K562 (cell line): ENCODE results near the gene LCN12. TPM values are rescaled to one million over a fixed set of nuclear protein-coding genes. Genes with fewer than 3 reads are reported as not detected.

Source experiments
- ATAC-seq: fragments of 200-7000 bp; cut with Tn5 transposase; 3 replicates; pipeline ENCODE4 v1.9.1; 2020; ENCODE audit warnings: moderate library complexity
- BruUV-seq: library from RNA; stranded (reverse); fragments of 400-500 nt; replicated peaks from 2 replicates; lab custom pipeline; 2021; lab: Mats Ljungman, UMichigan
- CTCF ChIA-PET: fragments of 300-600 bp; formaldehyde crosslinking; extraction: SDS; loops from one replicate; lab custom pipeline; 2021; ENCODE audit warnings: low intra/inter-chr PET ratio; lab: Yijun Ruan, JAX
- POLR2A ChIA-PET: fragments of 300-600, 350-650 bp; sonication (Branson Sonifier 250); formaldehyde crosslinking; extraction: SDS; loops from one replicate; lab custom pipeline; 2021; ENCODE audit warnings: antibody characterized with exemption, inconsistent platforms; lab: Yijun Ruan, JAX
- DNase-seq, 4 experiments: peaks; one replicate each; pipeline versions ENCODE4 v3.0.0 to v3.0.0-alpha.2; 2011 to 2018; ENCODE audit warnings: low spot score in 3 of 4, mixed read lengths in 3 of 4; ENCODE audit errors: extremely low read depth in 1 of 4
- FAIRE-seq: peaks from 2 replicates; lab custom pipeline; 2011; peaks lifted over from hg19 to GRCh38; lab: Jason Lieb, UNC
- H2AFZ ChIP-seq: 2 replicates; pipeline ENCODE4 v1.6.0; 2011; ENCODE audit warnings: low read depth, low read length, control low read depth, inconsistent platforms
- H3K27ac ChIP-seq: fragments of 200-600 bp; 3 replicates; pipeline ENCODE4 v1.8.0; 2011; ENCODE audit warnings: low read depth, mild to moderate bottlenecking, control low read depth, inconsistent platforms, low read length, moderate library complexity, mixed read lengths; ENCODE audit errors: extremely low read depth
- H3K27me3 ChIP-seq, 2 experiments: fragments of 300-600 bp in 1 of 2; 2 replicates in 1 of 2; 3 replicates in 1 of 2; pipeline versions ENCODE4 v1.6.0 to v1.8.0; 2011; ENCODE audit warnings: inconsistent platforms in 2 of 2, low read length in 2 of 2, mild to moderate bottlenecking in 1 of 2, mixed read lengths in 1 of 2, moderate library complexity in 1 of 2; ENCODE audit not compliant: control insufficient read depth in 2 of 2, insufficient read depth in 2 of 2
- H3K36me3 ChIP-seq: fragments of 300-600 bp; 3 replicates; pipeline ENCODE4 v1.8.0; 2011; ENCODE audit warnings: mild to moderate bottlenecking, low read length, inconsistent platforms; ENCODE audit not compliant: control insufficient read depth, insufficient read depth
- H3K4me1 ChIP-seq, 2 experiments: fragments of 200-600 bp in 1 of 2; replicated peaks in 1 of 2; 2 replicates in 1 of 2; 3 replicates in 1 of 2; pipeline versions ENCODE4 v1.5.1 to v1.8.0; 2011; ENCODE audit warnings: inconsistent platforms in 2 of 2, low read length in 2 of 2, mild to moderate bottlenecking in 1 of 2, mixed read lengths in 1 of 2, moderate library complexity in 1 of 2; ENCODE audit not compliant: control insufficient read depth in 2 of 2, insufficient read depth in 2 of 2
- H3K4me2 ChIP-seq: 2 replicates; pipeline ENCODE4 v1.6.1; 2011; ENCODE audit warnings: low read length, control low read depth, inconsistent platforms, mixed read lengths; ENCODE audit not compliant: insufficient read depth
- H3K4me3 ChIP-seq: fragments of 200-600 bp; sonication (generic), shearing (Covaris generic); 2 replicates; pipeline ENCODE4 v1.5.1; 2016; ENCODE audit warnings: control low read depth, inconsistent platforms
- H3K79me2 ChIP-seq: fragments of 200-600 bp; 3 replicates; pipeline ENCODE4 v1.8.0; 2011; ENCODE audit warnings: low read length, inconsistent platforms; ENCODE audit not compliant: control insufficient read depth, insufficient read depth
- H3K9ac ChIP-seq, 2 experiments: 2 replicates each; pipeline versions ENCODE4 v1.6.0 to v1.6.1; 2011; ENCODE audit warnings: low read depth in 2 of 2, low read length in 2 of 2, control low read depth in 1 of 2, inconsistent platforms in 1 of 2, mild to moderate bottlenecking in 1 of 2, mixed read lengths in 1 of 2; ENCODE audit not compliant: insufficient read depth in 1 of 2
- H3K9me1 ChIP-seq: one replicate; pipeline ENCODE4 v1.6.0; 2011; ENCODE audit warnings: inconsistent platforms, mild to moderate bottlenecking, low read length, moderate library complexity; ENCODE audit not compliant: control insufficient read depth, insufficient read depth
- H3K9me3 ChIP-seq: replicated peaks from 2 replicates; pipeline ENCODE4 v1.5.1; 2011; ENCODE audit warnings: low read depth, low read length, inconsistent platforms; ENCODE audit not compliant: control insufficient read depth, insufficient read depth
- H4K20me1 ChIP-seq: replicated peaks from 2 replicates; pipeline ENCODE4 v1.6.1; 2011; ENCODE audit warnings: low read length, inconsistent platforms, mixed read lengths; ENCODE audit not compliant: control insufficient read depth, insufficient read depth
- CLOCK ChIP-seq: fragments of 250-450 bp; sonication (Bioruptor Pico); IDR thresholded peaks from 2 replicates; pipeline ENCODE4 v1.4.0; 2020; ENCODE audit warnings: mild to moderate bottlenecking, moderate library complexity, borderline replicate concordance
- HMG20A ChIP-seq: fragments of 450-650 bp; formaldehyde crosslinking; conservative IDR thresholded peaks from 2 replicates; pipeline ENCODE4 v1.4.0; 2020; ENCODE audit warnings: mild to moderate bottlenecking, mixed read lengths
- HNRNPL ChIP-seq: fragments of 200-400 bp; formaldehyde crosslinking; IDR thresholded peaks from 2 replicates; pipeline ENCODE4 v1.6.1; 2017; ENCODE audit warnings: low read depth, mild to moderate bottlenecking, low read length
- JUNB ChIP-seq: fragments of 450-650 bp; formaldehyde crosslinking; conservative IDR thresholded peaks from 2 replicates; pipeline ENCODE4 v1.4.0; 2020; ENCODE audit warnings: mild to moderate bottlenecking
- MAFK ChIP-seq: IDR thresholded peaks from 2 replicates; pipeline ENCODE4 v1.6.1; 2011; ENCODE audit warnings: low read length, improper control_type of control experiment
- MTA3 ChIP-seq: fragments of 450-650 bp; formaldehyde crosslinking; IDR thresholded peaks from 2 replicates; pipeline ENCODE4 v1.6.1; 2017; ENCODE audit warnings: mild to moderate bottlenecking, borderline replicate concordance
- NFE2 ChIP-seq: IDR thresholded peaks from 2 replicates; pipeline ENCODE4 v1.6.1; 2014; ENCODE audit warnings: antibody characterized with exemption, low read depth
- POLR2G ChIP-seq: fragments of 200-400 bp; formaldehyde crosslinking; IDR thresholded peaks from 2 replicates; pipeline ENCODE4 v1.6.1; 2017; ENCODE audit warnings: low read depth, mild to moderate bottlenecking, antibody characterized with exemption, low read length, moderate library complexity
- POLR2H ChIP-seq: IDR thresholded peaks from 2 replicates; pipeline ENCODE4 v1.6.1; 2016; ENCODE audit warnings: missing genetic modification characterization, low read depth, mild to moderate bottlenecking, control low read depth, missing compliant biosample characterization, moderate library complexity
- RBFOX2 ChIP-seq: fragments of 200-400 bp; formaldehyde crosslinking; IDR thresholded peaks from 2 replicates; pipeline ENCODE4 v1.6.1; 2017; ENCODE audit warnings: low read depth, mild to moderate bottlenecking, low read length, moderate library complexity
- RBM22 ChIP-seq: fragments of 200-400 bp; formaldehyde crosslinking; IDR thresholded peaks from 2 replicates; pipeline ENCODE4 v1.6.1; 2018; ENCODE audit warnings: low read length, low read depth; ENCODE audit not compliant: poor library complexity, severe bottlenecking
- SNAPC5 ChIP-seq: fragments of 250-450 bp; sonication (Bioruptor Pico); IDR thresholded peaks from 2 replicates; pipeline ENCODE4 v1.8.0; 2021; ENCODE audit warnings: moderate library complexity, mild to moderate bottlenecking, inconsistent platforms
- STAT5B ChIP-seq: fragments of 250-450 bp; sonication (Bioruptor Pico); IDR thresholded peaks from 2 replicates; pipeline ENCODE4 v1.8.0; 2021; ENCODE audit warnings: mild to moderate bottlenecking, inconsistent platforms
- XRCC4 ChIP-seq: IDR thresholded peaks from one replicate; pipeline ENCODE4 v1.6.1; 2011; ENCODE audit not compliant: insufficient read depth, insufficient read length; ENCODE audit errors: extremely low read depth
- ZBTB33 ChIP-seq: sonication (generic); formaldehyde crosslinking; IDR thresholded peaks from 2 replicates; pipeline ENCODE4 v1.8.1; 2023; ENCODE audit warnings: mild to moderate bottlenecking, missing genetic modification reagents
- ZNF197 ChIP-seq: fragments of 200-800 bp; sonication (Bioruptor generic); IDR thresholded peaks from 2 replicates; pipeline ENCODE4 v1.6.1; 2016; ENCODE audit warnings: low read depth, missing genetic modification characterization, missing compliant biosample characterization
- WGBS: fragments of 100-300 bp; shearing (Covaris generic); methylation state at CpG from one replicate; pipeline ENCODE4 v1.1.6; 2016; ENCODE audit warnings: low coverage, mixed read lengths; ENCODE audit not compliant: insufficient coverage; ENCODE audit errors: missing lambda C conversion rate; 5-methylcytosine and 5-hydroxymethylcytosine counted together
- in situ Hi-C: fragments of 300-500 bp; cut with MboI; formaldehyde crosslinking; loops from 4 replicates; pipeline ENCODE4 v1.15.0; 2018; ENCODE audit warnings: inconsistent platforms, mixed read lengths
- intact Hi-C: fragments of 100-400 bp; cut with micrococcal nuclease; formaldehyde crosslinking; loops from 2 replicates; pipeline ENCODE4 v1.14.2; 2022
- polyA plus RNA-seq, 8 experiments: library from polyadenylated mRNA; depleted of rRNA in 4 of 8; stranded (reverse) in 5 of 8; unstranded in 3 of 8; fragments of >200 nt; fragmentation: Nextera tagmentation in 2 of 8; fragmentation: Illumina TruSeq in 1 of 8; extraction: Ambion mirVana in 2 of 8; extraction: Trizol in 1 of 8; gene quantifications; 2 replicates each; pipeline versions ENCODE4 v1.2.1 to v1.2.3, GENCODE V29; 2011 to 2014; ENCODE audit warnings: inconsistent platforms in 1 of 8, missing spikeins in 1 of 8
- total RNA-seq, 7 experiments: library from RNA; depleted of rRNA in 6 of 7; stranded (reverse); fragments of >200 nt in 6 of 7; fragmentation: Illumina TruSeq in 2 of 7; extraction: Trizol in 2 of 7; gene quantifications; 2 replicates each; pipeline versions ENCODE4 v1.2.1 to v1.2.3, GENCODE V29; 2011 to 2021; ENCODE audit warnings: low replicate concordance in 1 of 7

Gene LCN12
- total and polyA plus RNA-seq, 9 of the 15 experiments (the other 6 are each of a cell fraction or from before 2014, with no cell fraction given): 0.05 TPM; not detected in 8

- H3K9ac ChIP-seq: peak overlapping the region in 1 of 2 experiments; percentile 7; a peak in 1 of 4 replicates
- H3K36me3 ChIP-seq: peaks cover 54% of the 10 kb centered on the region; the same call in 2 of the 3 replicates
- peaks cover 26% of the 10 kb centered on the region for H3K79me2 ChIP-seq
- H2AFZ ChIP-seq: no peak overlapping the region
- BruUV-seq: no TSS peak
- H3K4me3 ChIP-seq: no peak overlapping the region
- CTCF ChIA-PET: no interaction called here
- ATAC-seq: no peak
- no peaks in the 10 kb centered on the region for H3K27me3 ChIP-seq
- WGBS: 97% methylated on average over 48 of the region's 55 CpGs
- DNase-seq: no peak
- H3K27ac ChIP-seq: no peak overlapping the region
- POLR2A ChIA-PET: interaction anchor here (0.7 kb wide), 1 partner anchor 15 kb away, joined by 3 read pairs; no protein-coding TSS in a partner anchor
- TF ChIP-seq SNAPC5 (CRISPR knock-in tag) (no peak), RBM22 (peak; percentile 71), MAFK (no peak), CLOCK (CRISPR knock-in tag) (no peak), XRCC4 (no peak), HMG20A (no peak), HNRNPL (peak; percentile 57; the same call in 1 of the 2 replicates), ZNF197 (CRISPR knock-in tag) (no peak), RBFOX2 (peak; percentile 16), NFE2 (no peak), ZBTB33 (CRISPR knock-in tag) (peak; percentile 95), JUNB (no peak), STAT5B (CRISPR knock-in tag) (no peak), MTA3 (no peak), POLR2H (no peak), POLR2G (peak; percentile 58)
- TF ChIP-seq, all 486 proteins: peak for 5
- no peak overlapping the region for H3K4me2 ChIP-seq
- no peaks in the 10 kb centered on the region for H4K20me1 ChIP-seq
- in situ Hi-C loops (no loop called here), intact Hi-C loops (loop anchor here (5.0 kb wide), 1 partner anchor 94 kb away; the partner anchor contains the start of gene PHPT1)
- peaks cover 20 to 74% of the 10 kb centered on the region in 2 experiments for H3K4me1 ChIP-seq
- H3K9me3 ChIP-seq: no peaks in the 10 kb centered on the region
- peaks cover 3% of the 10 kb centered on the region for H3K9me1 ChIP-seq
- FAIRE-seq: no peak
These were observed 10.6 kb upstream of the LCN12 start for GRCh38 chr9:136941231-136942111.
